NCI-H82 treated with DMSO at 0.1 percent for 48 hours (cell line): ENCODE data around the gene MED16.
"Not testable (repeated sequence)": the region's sequence is repeated elsewhere in the genome, so short reads cannot be mapped to it uniquely, and the experiment has no call there.

Source experiments
- DNase-seq: peaks from one replicate; lab custom pipeline; 2025; ENCODE audit not compliant: unreplicated experiment; lab: John Stamatoyannopoulos, UW

Gene MED16

DNA sequence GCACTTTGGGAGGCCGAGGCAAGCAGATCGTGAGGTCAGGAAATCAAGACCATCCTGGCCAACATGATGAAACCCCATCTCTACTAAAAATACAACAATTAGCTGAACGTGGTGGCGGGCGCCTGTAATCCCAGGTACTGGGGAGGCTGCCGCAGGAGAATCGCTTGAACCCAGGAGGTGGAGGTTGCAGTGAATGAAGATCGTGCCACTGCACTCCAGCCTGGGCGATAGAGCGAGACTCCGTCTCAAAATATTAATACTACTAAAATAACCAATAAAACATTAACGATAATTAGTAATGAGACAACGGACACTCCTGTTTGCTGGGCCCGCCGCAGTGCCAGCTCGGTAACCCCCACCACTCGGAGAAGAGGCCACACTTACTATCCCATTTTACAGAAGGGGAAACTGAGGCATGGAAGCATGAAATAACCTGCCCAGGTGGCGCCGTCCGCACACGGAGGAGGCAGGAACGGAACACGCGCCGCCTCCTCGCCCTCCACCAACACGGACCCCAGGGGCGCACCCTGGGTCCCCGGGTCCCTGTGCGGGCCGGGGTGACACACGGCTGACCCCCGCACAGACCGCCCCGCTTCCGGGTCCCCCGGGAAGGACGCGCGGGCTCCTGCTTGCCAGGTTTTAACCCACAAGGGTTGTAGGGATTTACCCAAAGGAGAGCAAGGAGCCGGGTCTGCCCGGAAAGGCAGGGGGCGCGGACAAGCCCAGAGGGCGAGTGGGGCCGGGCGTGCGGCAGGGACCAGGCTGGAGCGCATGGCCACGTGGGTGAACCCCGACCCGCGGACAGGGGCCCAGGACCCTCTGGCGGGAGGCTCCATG, 18.4 kb upstream of the MED16 start:
- DNase-seq = no peak

GRCh38 chr19:907183-907853, 14.3 kb upstream of the MED16 start:
- no peak for DNase-seq

DNA sequence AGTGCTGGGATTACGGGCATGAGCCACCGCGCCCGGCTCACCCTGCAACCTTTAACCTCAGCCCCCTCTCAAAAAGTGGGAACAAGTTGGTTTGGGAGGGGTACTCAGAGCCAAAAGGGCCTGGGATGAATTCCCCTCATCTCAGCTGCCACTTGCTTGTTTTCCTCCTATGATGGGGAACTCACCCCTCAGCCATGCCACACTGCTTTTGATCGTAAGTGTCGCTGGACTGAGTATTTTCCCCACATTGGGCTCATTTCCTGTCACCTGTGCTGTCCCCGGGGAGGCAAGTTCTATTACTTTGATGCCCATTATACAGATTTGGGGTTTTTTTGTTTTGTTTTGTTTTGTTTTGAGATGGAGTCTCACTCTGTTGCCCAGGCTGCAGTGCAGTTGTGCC, 13.5 kb upstream of the MED16 start:
- DNase-seq = no peak

GRCh38 chr19:904545-904944, 11.6 kb upstream of the MED16 start:
- DNase-seq = no peak

DNA sequence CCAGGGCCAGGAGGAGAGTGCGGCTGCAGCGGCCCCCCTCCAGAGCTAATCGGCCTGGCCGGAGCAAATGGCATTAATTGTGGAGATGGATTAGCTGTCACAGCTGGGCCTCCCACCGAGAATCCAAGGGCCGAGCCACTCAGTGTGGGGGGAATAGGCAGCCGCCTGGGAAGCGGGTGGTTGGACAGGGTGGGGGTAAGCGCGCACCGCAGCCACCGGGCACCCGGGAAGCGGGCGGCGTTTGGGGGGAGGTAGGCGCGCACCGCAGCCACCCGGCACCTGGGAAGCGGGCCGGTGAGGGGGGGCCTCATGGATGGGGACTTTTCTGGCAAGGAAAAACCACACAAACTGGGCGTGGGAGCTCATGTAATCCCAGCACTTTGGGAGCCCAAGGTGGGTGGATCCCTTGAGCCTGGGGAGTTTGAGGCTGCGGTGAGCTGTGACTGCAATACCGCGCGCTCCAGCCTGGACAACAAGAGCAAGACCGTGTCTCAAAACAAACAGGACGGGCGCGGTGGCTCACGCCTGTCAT, 10.3 kb upstream of the MED16 start:
- peak; percentile 51 for DNase-seq

GRCh38 chr19:902446-903226, 9.6 kb upstream of the MED16 start:
- no peak for DNase-seq

DNA sequence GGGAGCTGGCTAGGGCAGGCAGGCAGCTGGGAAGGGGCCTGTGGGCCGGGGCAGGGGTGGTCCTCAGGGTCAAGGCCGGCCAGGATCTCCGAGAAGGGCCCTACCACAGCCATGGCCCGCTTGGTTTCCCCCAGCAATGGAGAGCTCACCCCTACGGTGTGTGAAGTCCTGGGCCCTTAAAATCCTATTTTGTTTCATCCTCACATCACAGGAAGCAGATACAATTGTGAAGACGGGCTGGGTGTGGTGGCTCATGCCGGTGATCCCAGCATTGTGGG, 9.0 kb upstream of the MED16 start:
- no peak for DNase-seq

DNA sequence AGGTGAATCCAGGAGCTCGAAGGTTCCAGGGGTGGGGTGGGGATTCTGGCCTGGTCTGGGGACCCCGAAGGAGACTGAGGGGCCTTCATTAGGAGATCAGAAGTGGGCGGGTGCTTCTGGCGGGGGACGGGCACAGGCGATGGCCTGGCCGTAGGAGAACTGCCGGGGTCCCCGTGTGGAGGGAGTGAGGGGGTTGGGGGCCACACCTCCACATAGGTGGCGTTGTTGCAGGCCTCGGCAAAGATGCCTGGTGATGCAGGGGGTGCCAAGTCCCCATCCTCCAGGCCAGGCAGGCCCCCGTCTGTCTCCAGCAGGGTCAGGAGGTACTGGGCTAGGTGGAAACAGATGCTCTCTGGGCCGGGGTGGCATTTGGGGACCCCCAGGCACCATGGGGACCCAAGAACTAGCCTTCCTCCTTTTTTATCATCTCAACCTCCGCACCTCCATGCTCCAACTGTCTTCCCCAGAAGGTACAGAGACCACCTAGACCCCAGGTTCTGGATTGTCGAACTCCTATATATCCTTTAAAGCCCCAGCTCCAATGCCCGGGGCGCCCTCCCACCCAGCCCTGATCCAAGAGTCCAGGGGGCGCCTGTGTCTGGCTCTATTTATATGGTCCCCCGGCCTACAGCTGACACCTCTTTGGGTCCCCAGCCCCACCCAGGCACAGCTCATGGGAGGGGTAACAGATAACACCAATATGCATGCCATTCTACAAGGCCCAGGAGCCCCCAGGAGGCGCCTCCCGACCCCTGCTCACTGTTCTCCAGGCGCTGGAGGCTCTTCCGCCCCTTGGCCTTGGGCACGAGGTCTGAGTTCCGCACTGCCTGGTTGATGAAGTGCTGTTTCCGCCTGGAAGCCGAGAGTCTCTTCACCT, 8.5 kb upstream of the MED16 start:
- DNase-seq = no peak

GRCh38 chr19:900302-901111, 7.5 kb upstream of the MED16 start:
- no peak for DNase-seq

DNA sequence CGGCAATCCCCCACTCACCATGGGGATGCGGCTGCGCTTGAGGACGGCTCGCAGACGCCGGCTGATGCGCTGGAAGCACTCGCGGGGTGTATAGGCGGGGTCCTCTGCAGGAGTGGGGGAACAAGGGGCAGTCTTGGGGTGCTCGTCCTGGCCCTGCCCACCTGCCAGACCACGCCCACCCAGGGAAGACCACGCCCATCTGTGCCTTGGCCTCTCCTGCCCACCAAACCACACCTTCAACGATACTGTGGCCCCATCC, 7.0 kb upstream of the MED16 start:
- DNase-seq = no peak

- no peak for DNase-seq
Observed at GRCh38 chr19:899336-900042, 6.5 kb upstream of the MED16 start.

GRCh38 chr19:898663-899062, 5.7 kb upstream of the MED16 start:
- DNase-seq = no peak

- DNase-seq = no peak
Observed at GRCh38 chr19:897442-898039, 4.6 kb upstream of the MED16 start.

GRCh38 chr19:896999-897398, 4.0 kb upstream of the MED16 start:
- DNase-seq = no peak

DNA sequence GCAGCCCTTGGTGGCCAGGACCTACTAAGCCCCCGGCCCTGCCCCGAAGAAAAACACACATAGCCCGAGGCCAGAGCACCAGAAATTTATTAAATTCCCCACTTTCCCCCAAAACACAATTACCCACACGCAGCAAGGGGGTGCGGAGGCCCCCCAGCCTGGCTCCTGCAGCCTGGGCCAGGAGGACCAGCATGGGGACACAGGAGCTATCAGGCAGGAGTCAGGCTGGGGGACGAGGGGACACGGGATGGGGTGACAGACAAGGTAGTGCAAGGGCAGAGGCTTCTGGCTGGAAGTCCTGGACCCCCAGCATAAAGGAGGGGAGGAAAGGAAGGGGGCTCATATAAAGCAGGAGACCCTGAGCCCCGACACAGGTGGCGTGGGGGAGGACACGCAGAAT, 3.4 kb upstream of the MED16 start:
- DNase-seq = no peak

- no peak for DNase-seq
Observed at GRCh38 chr19:892243-892893, 619 bp downstream of the MED16 start.

GRCh38 chr19:891421-892200, 1.4 kb downstream of the MED16 start:
- DNase-seq = not testable (repeated sequence)

GRCh38 chr19:890831-891230, 2.2 kb downstream of the MED16 start:
- no peak for DNase-seq
